ENCODE results near the gene BMP15. TPM values are rescaled to one million over a fixed set of nuclear protein-coding genes. Genes with fewer than 3 reads are reported as not detected.
A peak's percentile ranks its signal among the peaks of the same experiment; 100 is the strongest.

The BMP15 gene
- total RNA-seq, 1 experiment from 2014 or later: not detected

DNA sequence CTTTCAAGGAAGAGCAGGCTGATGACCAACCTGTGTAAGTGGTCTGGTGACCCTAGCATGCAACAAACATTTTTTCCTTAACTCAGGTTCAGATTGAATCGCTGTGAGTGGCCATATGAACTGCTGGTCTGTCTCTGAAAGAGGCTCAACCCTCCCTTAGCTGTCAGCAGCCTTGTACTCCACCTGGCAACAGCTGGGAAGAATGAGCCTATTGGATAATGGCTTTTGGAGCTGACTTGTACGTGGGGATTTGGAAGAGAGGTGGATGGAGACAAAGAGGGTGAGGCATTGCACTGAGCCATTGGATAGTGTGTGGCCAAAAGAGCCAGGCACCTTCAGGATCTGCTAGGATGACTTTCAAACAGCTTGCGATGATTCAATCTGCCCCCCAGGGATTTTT lies 35.7 kb upstream of the BMP15 start:
- ChIA-PET POLR2A (interaction anchor here (0.7 to 0.8 kb wide), 2 partner anchors 9 to 14 kb away, joined by 3 read pairs; no protein-coding TSS in a partner anchor), CTCF (interaction anchor here (1.5 kb wide), 1 partner anchor 57 kb away, joined by 3 read pairs; no protein-coding TSS in a partner anchor)
- no peak for DNase-seq (ENCODE audit: unreplicated experiment)
- intact Hi-C loops (cut with micrococcal nuclease): no loop called here
- BruUV-seq (replicated peaks): no TSS peak
- peaks cover 5% of the 10 kb centered on the region for H3K4me1 Mint-ChIP-seq (ENCODE audit: insufficient read depth, unreplicated experiment)
- H3K27me3 Mint-ChIP-seq (ENCODE audit: insufficient read depth, unreplicated experiment): peaks cover 31% of the 10 kb centered on the region
- TF ChIP-seq, protein P1, sequence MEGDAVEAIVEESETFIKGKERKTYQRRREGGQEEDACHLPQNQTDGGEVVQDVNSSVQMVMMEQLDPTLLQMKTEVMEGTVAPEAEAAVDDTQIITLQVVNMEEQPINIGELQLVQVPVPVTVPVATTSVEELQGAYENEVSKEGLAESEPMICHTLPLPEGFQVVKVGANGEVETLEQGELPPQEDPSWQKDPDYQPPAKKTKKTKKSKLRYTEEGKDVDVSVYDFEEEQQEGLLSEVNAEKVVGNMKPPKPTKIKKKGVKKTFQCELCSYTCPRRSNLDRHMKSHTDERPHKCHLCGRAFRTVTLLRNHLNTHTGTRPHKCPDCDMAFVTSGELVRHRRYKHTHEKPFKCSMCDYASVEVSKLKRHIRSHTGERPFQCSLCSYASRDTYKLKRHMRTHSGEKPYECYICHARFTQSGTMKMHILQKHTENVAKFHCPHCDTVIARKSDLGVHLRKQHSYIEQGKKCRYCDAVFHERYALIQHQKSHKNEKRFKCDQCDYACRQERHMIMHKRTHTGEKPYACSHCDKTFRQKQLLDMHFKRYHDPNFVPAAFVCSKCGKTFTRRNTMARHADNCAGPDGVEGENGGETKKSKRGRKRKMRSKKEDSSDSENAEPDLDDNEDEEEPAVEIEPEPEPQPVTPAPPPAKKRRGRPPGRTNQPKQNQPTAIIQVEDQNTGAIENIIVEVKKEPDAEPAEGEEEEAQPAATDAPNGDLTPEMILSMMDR (IDR thresholded peaks at IDR 0.05; ENCODE audit: unreplicated experiment): no peak
- H3K27ac Mint-ChIP-seq (ENCODE audit: low read depth, unreplicated experiment): no peak overlapping the region
- no peaks in the 10 kb centered on the region for H3K36me3 Mint-ChIP-seq (ENCODE audit: insufficient read depth, unreplicated experiment)
- no peak overlapping the region for H3K4me3 Mint-ChIP-seq (ENCODE audit: unreplicated experiment)
- no peaks in the 10 kb centered on the region for H3K9me3 Mint-ChIP-seq (ENCODE audit: unreplicated experiment)

DNA sequence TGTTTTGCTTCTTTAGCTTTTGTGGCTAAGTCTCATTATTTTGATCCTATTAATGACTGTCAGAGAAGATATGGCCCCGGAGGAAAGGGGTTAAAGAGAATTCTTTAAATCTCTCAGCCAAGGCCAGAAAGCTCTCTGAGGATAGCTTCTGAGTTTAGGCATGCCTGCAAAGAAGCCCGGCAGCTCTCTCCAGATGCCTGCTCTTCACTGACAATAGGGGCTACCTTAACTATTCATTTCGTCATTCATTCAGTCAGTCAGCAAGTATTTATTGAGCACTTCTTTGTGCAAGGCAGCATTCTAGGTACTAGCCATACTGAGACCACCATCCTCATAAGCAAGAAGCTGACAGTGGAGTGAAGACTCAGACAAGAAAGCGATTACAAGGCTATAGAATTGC lies 34.0 kb upstream of the BMP15 start:
- Mint-ChIP-seq H3K27ac (ENCODE audit: low read depth, unreplicated experiment) (no peak overlapping the region), H3K4me1 (ENCODE audit: insufficient read depth, unreplicated experiment) (peaks cover 11% of the 10 kb centered on the region), H3K36me3 (ENCODE audit: insufficient read depth, unreplicated experiment) (no peaks in the 10 kb centered on the region), H3K27me3 (ENCODE audit: insufficient read depth, unreplicated experiment) (peaks cover 15% of the 10 kb centered on the region), H3K9me3 (ENCODE audit: unreplicated experiment) (no peaks in the 10 kb centered on the region), H3K4me3 (ENCODE audit: unreplicated experiment) (no peak overlapping the region)
- ChIA-PET POLR2A (no interaction called here), CTCF (interaction anchor here (0.9 to 1.1 kb wide), 2 partner anchors 185 to 255 kb away, joined by 3 to 4 read pairs; no protein-coding TSS in a partner anchor)
- TF ChIP-seq, protein P1 (IDR thresholded peaks at IDR 0.05; ENCODE audit: unreplicated experiment): no peak
- DNase-seq (ENCODE audit: unreplicated experiment): no peak
- BruUV-seq (replicated peaks): no TSS peak
- intact Hi-C loops (cut with micrococcal nuclease): no loop called here

DNA sequence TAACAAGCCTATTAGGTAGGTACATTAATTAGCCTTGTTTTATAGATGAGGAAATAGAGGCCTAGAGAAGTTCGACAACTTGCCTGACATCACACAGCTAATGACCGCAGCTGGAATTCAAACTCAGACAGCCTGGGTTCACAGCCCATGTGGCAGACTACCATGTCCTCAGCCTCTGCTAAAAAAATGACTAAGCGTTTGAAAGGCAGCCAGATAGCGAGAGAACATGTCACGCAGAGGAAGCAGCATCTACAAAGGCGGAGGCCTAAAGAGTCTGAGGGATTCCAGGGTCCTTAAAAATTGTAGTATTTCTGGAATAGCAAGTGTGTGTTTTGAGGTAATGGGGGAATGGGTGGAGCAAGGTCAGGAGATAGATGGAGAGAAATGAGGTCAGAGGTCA lies 33.2 kb upstream of the BMP15 start:
- Mint-ChIP-seq H3K4me1 (ENCODE audit: insufficient read depth, unreplicated experiment) (peaks cover 11% of the 10 kb centered on the region), H3K36me3 (ENCODE audit: insufficient read depth, unreplicated experiment) (no peaks in the 10 kb centered on the region), H3K27me3 (ENCODE audit: insufficient read depth, unreplicated experiment) (peaks cover 8% of the 10 kb centered on the region), H3K4me3 (ENCODE audit: unreplicated experiment) (no peak overlapping the region), H3K27ac (ENCODE audit: low read depth, unreplicated experiment) (no peak overlapping the region), H3K9me3 (ENCODE audit: unreplicated experiment) (no peaks in the 10 kb centered on the region)
- DNase-seq (ENCODE audit: unreplicated experiment): peak; percentile 47
- ChIA-PET POLR2A (no interaction called here), CTCF (interaction anchor here (0.7 kb wide), 1 partner anchor 135 kb away, joined by 4 read pairs; no protein-coding TSS in a partner anchor)
- TF ChIP-seq, protein P1 (IDR thresholded peaks at IDR 0.05; ENCODE audit: unreplicated experiment): no peak
- intact Hi-C loops (cut with micrococcal nuclease): no loop called here
- no TSS peak for BruUV-seq (replicated peaks)

DNA sequence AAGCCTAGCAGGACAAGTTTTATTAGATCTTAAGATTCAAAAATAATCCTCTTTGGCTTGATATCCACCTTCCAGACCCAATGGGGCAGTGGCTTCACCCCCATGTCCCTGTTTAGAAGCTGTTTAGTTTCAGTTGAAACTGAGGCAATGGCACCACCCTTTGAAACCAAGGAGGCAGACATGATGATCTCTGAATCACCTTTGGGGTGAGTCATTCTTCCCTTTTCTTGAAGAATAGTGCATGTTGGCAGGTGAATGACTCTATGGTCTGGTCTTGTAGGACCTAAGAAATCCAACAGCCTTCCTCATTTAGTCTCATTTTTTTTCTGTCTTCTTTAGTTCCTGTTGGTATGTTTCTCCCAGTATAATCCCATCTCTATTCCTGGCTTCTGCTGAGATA lies 29.5 kb upstream of the BMP15 start:
- peaks cover 11% of the 10 kb centered on the region for H3K4me1 Mint-ChIP-seq (ENCODE audit: insufficient read depth, unreplicated experiment)
- H3K27me3 Mint-ChIP-seq (ENCODE audit: insufficient read depth, unreplicated experiment): peaks cover 30% of the 10 kb centered on the region
- ChIA-PET CTCF (no interaction called here), POLR2A (no interaction called here)
- H3K27ac Mint-ChIP-seq (ENCODE audit: low read depth, unreplicated experiment): no peak overlapping the region
- H3K9me3 Mint-ChIP-seq (ENCODE audit: unreplicated experiment): no peaks in the 10 kb centered on the region
- TF ChIP-seq, protein P1 (IDR thresholded peaks at IDR 0.05; ENCODE audit: unreplicated experiment): no peak
- H3K36me3 Mint-ChIP-seq (ENCODE audit: insufficient read depth, unreplicated experiment): no peaks in the 10 kb centered on the region
- peak; percentile 64 for DNase-seq (ENCODE audit: unreplicated experiment)
- no TSS peak for BruUV-seq (replicated peaks)
- intact Hi-C loops (cut with micrococcal nuclease): no loop called here
- no peak overlapping the region for H3K4me3 Mint-ChIP-seq (ENCODE audit: unreplicated experiment)

Measured in MCF 10A (cell line).